Body of pancreas (tissue), 4 donors: ENCODE data around the gene EMD. TPM values are rescaled to one million over a fixed set of nuclear protein-coding genes. Genes with fewer than 3 reads are reported as not detected.

Source experiments
- ATAC-seq: fragments of 150-250 bp; one replicate; pipeline ENCODE4 v1.9.1; 2016
- DNase-seq, 4 donors: peaks; one replicate each; pipeline ENCODE4 v3.0.0-alpha.2; 2019
- H3K27ac ChIP-seq, 4 donors: fragments of 200-600 bp; sonication (generic); 1 replicate in 3 of 4; 2 replicates in 1 of 4; pipeline versions ENCODE4 v1.5.1 to v1.6.1; 2016 to 2019; ENCODE audit warnings: mild to moderate bottlenecking in 1 of 4, mixed read lengths in 1 of 4, moderate library complexity in 1 of 4
- H3K27me3 ChIP-seq, 2 donors: fragments of 200-600 bp; sonication (generic); one replicate each; pipeline ENCODE4 v1.6.0; 2016; ENCODE audit warnings: mild to moderate bottlenecking in 1 of 2
- H3K36me3 ChIP-seq, 2 donors: fragments of 200-600 bp; sonication (generic); replicated peaks in 1 of 2; 2 replicates each; pipeline ENCODE4 v1.5.1; 2016; ENCODE audit warnings: low read depth in 2 of 2; ENCODE audit not compliant: insufficient read depth in 1 of 2
- H3K4me1 ChIP-seq: fragments of 200-600 bp; sonication (generic); one replicate; pipeline ENCODE4 v1.6.0; 2016
- H3K4me3 ChIP-seq, 2 donors: fragments of 200-600 bp; sonication (generic); 1 replicate in 1 of 2; 2 replicates in 1 of 2; pipeline ENCODE4 v1.5.1; 2016 to 2019
- H3K9me3 ChIP-seq, 3 donors: fragments of 200-600 bp; sonication (generic); 1 replicate in 2 of 3; 2 replicates in 1 of 3; pipeline ENCODE4 v1.5.1; 2016
- POLR2A ChIP-seq, 3 donors: fragments of 450-650 bp; IDR thresholded peaks; one replicate each; pipeline ENCODE4 v1.6.1; 2016; ENCODE audit warnings: antibody characterized with exemption in 3 of 3, mild to moderate bottlenecking in 2 of 3
- WGBS, 2 donors: methylation state at CpG; one replicate each; pipeline ENCODE4 v1.1.5; 2017; 5-methylcytosine and 5-hydroxymethylcytosine counted together
- intact Hi-C: fragments of 100-400 bp; cut with DNase I; formaldehyde crosslinking; loops from one replicate; pipeline ENCODE4 v1.15.1; 2023
- total RNA-seq, 2 donors: library from RNA; depleted of rRNA; stranded (reverse); fragments of >200 nt; gene quantifications; one replicate each; pipeline ENCODE4 v1.1.0, GENCODE V29; 2016
- TF ChIP-seq, protein P1 (sequence below), 7 experiments: fragments of 450-650 bp in 4 of 7; fragments of 200-600 bp in 3 of 7; sonication (generic) in 3 of 7; IDR thresholded peaks; one replicate each; pipeline ENCODE4 v1.5.1; 2016 to 2019; ENCODE audit warnings: antibody characterized with exemption in 7 of 7

The EMD gene
- total RNA-seq, 2 donors from 2014 or later, result 23.6 to 28.3 TPM

DNA sequence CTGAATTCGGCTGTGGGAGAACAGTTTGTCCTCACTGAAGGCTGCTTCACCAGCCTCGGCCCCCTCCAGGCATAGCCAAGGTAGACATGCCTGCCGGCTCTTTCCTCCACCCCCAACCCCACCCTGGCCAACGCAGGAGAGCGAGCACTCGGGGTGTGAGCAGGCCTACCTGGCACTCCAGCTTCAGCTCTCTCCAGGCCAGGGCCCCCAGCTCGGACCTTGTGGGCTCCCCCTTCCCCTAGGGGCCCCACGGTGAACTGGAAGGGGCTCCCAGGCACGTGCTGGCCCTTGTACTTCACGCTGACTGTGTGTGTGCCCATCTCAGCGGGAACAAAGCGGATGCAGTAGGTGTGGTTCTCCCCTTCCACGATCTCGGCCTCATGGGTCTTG is 27.1 kb upstream of the EMD start:
- peaks cover 0 to 2% of the 10 kb centered on the region in 2 donors for H3K36me3 ChIP-seq
- ATAC-seq, result no peak
- intact Hi-C loops, result no loop called here
- no peak overlapping the region for H3K27ac ChIP-seq
- no peak overlapping the region for H3K4me3 ChIP-seq
- H3K27me3 ChIP-seq, result no peaks in the 10 kb centered on the region
- WGBS, 2 donors, result 88% methylated on average over 10 of the region's 14 CpGs; no CpG with 5 or more reads in 1 of the 2 donors
- TF ChIP-seq, protein P1, sequence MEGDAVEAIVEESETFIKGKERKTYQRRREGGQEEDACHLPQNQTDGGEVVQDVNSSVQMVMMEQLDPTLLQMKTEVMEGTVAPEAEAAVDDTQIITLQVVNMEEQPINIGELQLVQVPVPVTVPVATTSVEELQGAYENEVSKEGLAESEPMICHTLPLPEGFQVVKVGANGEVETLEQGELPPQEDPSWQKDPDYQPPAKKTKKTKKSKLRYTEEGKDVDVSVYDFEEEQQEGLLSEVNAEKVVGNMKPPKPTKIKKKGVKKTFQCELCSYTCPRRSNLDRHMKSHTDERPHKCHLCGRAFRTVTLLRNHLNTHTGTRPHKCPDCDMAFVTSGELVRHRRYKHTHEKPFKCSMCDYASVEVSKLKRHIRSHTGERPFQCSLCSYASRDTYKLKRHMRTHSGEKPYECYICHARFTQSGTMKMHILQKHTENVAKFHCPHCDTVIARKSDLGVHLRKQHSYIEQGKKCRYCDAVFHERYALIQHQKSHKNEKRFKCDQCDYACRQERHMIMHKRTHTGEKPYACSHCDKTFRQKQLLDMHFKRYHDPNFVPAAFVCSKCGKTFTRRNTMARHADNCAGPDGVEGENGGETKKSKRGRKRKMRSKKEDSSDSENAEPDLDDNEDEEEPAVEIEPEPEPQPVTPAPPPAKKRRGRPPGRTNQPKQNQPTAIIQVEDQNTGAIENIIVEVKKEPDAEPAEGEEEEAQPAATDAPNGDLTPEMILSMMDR (IDR thresholded peaks at IDR 0.05), result no peak
- TF ChIP-seq POLR2A (IDR thresholded peaks at IDR 0.05), result no peak
- no peak for DNase-seq
- no peaks in the 10 kb centered on the region for H3K4me1 ChIP-seq
- H3K9me3 ChIP-seq, result no peaks in the 10 kb centered on the region

DNA sequence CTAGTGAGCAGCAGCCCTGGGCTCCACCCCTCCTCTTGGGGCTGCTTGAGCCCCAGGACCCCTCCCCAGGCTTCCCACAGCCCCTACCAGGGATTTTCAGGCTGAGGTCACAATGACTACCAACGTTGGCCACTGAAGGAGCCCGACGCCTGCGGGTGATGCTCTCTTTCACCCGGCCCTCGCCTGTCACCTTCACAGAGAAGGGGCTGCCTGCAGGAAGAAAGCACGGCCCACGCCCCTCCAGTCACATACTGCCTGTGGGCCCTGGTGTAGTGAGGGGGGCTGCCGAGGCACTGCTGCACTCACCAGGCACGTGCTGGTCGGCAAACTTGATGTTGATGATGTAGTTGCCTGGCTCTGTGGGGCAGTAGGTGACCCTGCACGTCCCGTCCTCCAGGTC is 26.6 kb upstream of the EMD start:
- WGBS, 2 donors, result 87% methylated on average over 4 of the region's 13 CpGs; no CpG with 5 or more reads in 1 of the 2 donors

DNA sequence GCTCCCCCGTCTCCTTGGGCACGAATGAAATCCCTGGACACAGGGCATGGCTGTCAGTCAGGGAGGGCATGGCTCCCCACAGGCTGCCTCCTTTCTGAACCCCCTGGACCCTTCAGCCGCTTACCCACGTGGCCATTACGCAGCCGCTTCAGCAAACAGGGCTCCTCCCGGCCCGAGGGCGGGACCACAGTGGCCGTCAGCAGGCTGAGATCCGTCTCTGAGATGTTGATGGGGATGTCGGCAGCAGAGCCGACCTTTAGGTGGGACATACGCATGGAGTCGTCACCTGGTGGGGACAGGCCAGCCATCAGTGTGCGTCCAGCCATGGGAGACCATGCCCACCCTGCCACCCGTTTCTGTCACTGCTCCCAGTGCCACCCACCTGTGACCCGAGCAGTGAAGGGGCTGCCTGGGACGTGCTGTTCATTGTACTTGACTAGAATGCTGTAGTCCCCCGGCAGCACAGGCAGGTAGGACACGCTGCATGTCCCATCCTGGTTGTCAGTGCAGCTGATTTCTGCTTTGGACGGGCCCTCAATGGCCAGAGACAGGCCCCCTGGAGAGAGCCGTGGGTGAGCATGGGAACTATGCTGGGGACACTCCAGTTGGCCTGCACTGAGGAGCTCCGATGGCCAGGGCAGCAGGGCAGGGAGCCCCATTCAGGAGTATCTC is 25.8 kb upstream of the EMD start:
- Histone ChIP-seq H3K9me3 (no peaks in the 10 kb centered on the region), H3K4me1 (no peaks in the 10 kb centered on the region), H3K4me3 (no peak overlapping the region), H3K27ac (no peak overlapping the region), H3K36me3 (peaks cover 0 to 2% of the 10 kb centered on the region in 2 donors), H3K27me3 (no peaks in the 10 kb centered on the region)
- DNase-seq (no peak), ATAC-seq (no peak)
- intact Hi-C loops, result no loop called here
- 95 to 100% methylated on average over 2 to 22 of the region's 24 CpGs for WGBS, 2 donors
- no peak for TF ChIP-seq POLR2A (IDR thresholded peaks at IDR 0.05)
- TF ChIP-seq, protein P1 (IDR thresholded peaks at IDR 0.05), result no peak

More for the DNA sequence above, 26.6 kb upstream of the EMD start:
- intact Hi-C loops, result no loop called here
- no peak for DNase-seq
- no peak overlapping the region for H3K27ac ChIP-seq
- H3K4me1 ChIP-seq, result no peaks in the 10 kb centered on the region
- H3K36me3 ChIP-seq, result peaks cover 0 to 2% of the 10 kb centered on the region in 2 donors
- no peaks in the 10 kb centered on the region for H3K9me3 ChIP-seq
- H3K27me3 ChIP-seq, result no peaks in the 10 kb centered on the region
- H3K4me3 ChIP-seq, result no peak overlapping the region
- no peak for ATAC-seq
- TF ChIP-seq, protein P1 (IDR thresholded peaks at IDR 0.05), result no peak

DNA sequence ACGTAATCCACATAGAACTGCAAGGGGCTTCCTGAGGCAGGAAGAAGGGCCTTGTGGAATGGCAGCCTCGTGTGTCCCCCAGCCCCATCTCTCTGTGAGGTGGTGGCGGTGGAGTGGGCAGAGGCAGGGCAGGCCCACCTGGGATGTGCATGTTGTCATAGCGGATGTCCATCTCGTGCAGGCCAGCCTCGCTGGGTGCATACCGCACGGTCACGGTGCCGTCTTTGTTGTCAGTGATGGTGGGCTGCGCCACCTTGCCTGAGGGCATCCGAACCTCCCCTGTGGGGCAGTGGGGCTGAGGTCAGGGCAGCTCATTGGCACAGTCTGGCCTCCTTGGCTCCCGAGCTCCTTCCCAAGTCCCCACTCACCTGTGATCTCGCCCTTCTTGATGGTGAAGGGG is 25.1 kb upstream of the EMD start:
- Histone ChIP-seq H3K27ac (no peak overlapping the region), H3K36me3 (peaks cover 0 to 2% of the 10 kb centered on the region in 2 donors), H3K27me3 (no peaks in the 10 kb centered on the region), H3K4me1 (no peaks in the 10 kb centered on the region), H3K9me3 (no peaks in the 10 kb centered on the region), H3K4me3 (no peak overlapping the region)
- ATAC-seq (no peak), DNase-seq (no peak)
- intact Hi-C loops, result no loop called here
- WGBS, 2 donors, result 80% methylated on average over 3 of the region's 14 CpGs; no CpG with 5 or more reads in 1 of the 2 donors
- TF ChIP-seq, protein P1 (IDR thresholded peaks at IDR 0.05), result no peak
- TF ChIP-seq POLR2A (IDR thresholded peaks at IDR 0.05), result no peak

DNA sequence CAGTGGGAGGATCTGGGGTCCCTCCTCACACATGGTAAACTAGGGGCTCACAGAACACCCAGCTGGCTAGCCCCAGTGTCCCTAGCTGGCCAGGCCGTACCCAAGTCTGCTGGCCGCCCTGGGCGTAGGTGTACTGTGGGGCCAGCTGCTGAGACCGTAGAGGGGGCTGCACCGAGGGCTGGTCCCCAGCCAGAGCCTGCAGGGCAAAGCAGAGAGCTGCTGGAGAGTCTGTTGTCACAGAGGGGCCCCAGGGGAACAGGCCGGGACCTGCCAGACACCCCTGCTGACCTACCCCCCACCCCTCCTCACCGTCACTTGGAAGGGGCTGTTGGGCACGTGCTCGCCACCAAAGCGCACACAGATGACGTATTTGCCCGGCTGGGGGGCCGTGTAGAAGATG is 24.6 kb upstream of the EMD start:
- H3K9me3 ChIP-seq, result no peaks in the 10 kb centered on the region
- peaks cover 0 to 2% of the 10 kb centered on the region in 2 donors for H3K36me3 ChIP-seq
- no peak overlapping the region for H3K27ac ChIP-seq
- TF ChIP-seq POLR2A (IDR thresholded peaks at IDR 0.05), result no peak
- TF ChIP-seq, protein P1 (IDR thresholded peaks at IDR 0.05), result no peak
- DNase-seq (no peak), ATAC-seq (no peak)
- no peaks in the 10 kb centered on the region for H3K27me3 ChIP-seq
- 82% methylated on average over 6 of the region's 13 CpGs; no CpG with 5 or more reads in 1 of the 2 donors for WGBS, 2 donors
- intact Hi-C loops, result no loop called here
- H3K4me1 ChIP-seq, result no peaks in the 10 kb centered on the region
- H3K4me3 ChIP-seq, result no peak overlapping the region
